ENCODE data around the gene FAM149A. TPM values are rescaled to one million over a fixed set of nuclear protein-coding genes. Genes with fewer than 3 reads are reported as not detected.

The FAM149A gene
- total and polyA plus RNA-seq, 2 experiments from 2014 or later: 10.8 to 13.3 TPM

GRCh38 chr4:186193851-186194250 is 89.3 kb downstream of the FAM149A start (continued):
- TF ChIP-seq POLR2AphosphoS5 (IDR thresholded peaks at IDR 0.05; ENCODE audit: low read depth) (no peak), CTCF (conservative IDR thresholded peaks at IDR 0.05; ENCODE audit: low read depth in 2 of 2) (no peak), ZNF331 (CRISPR knock-in tag; IDR thresholded peaks at IDR 0.05; ENCODE audit: low read depth) (no peak)

GRCh38 chr4:186196063-186196462 is 91.6 kb downstream of the FAM149A start:
- Histone ChIP-seq H3K4me1 (ENCODE audit: insufficient read depth) (peaks cover 6% of the 10 kb centered on the region; the same call in 1 of the 2 replicates), H3K4me2 (no peak overlapping the region), H3K9me2 (ENCODE audit: insufficient read depth) (no peaks in the 10 kb centered on the region), H4K20me1 (replicated peaks; ENCODE audit: insufficient read depth) (no peaks in the 10 kb centered on the region), H3F3A (replicated peaks; ENCODE audit: low read depth) (0 out of 2 replicates have a peak, but pooled peaks cover 4% of the 10 kb centered on the region), H3K36me3 (ENCODE audit: insufficient read depth) (no peaks in the 10 kb centered on the region), H3K79me2 (replicated peaks; ENCODE audit: insufficient read depth) (no peaks in the 10 kb centered on the region; the same call in 1 of the 2 replicates), H2AFZ (no peak overlapping the region), H3K4me3 (no peak overlapping the region), H3K27me3 (ENCODE audit: insufficient read depth) (no peaks in the 10 kb centered on the region), H3K27ac (ENCODE audit: low read depth) (no peak overlapping the region)
- DNase-seq (ENCODE audit: low spot score): no peak
- Mint-ChIP-seq H3K27ac (no peak overlapping the region), H3K4me1 (peaks cover 19% of the 10 kb centered on the region), H3K9me3 (no peaks in the 10 kb centered on the region), H3K4me3 (no peak overlapping the region), H3K27me3 (ENCODE audit: insufficient read depth, low read depth, poor library complexity) (peaks cover 6% of the 10 kb centered on the region), H3K36me3 (ENCODE audit: low read depth) (peaks cover 10% of the 10 kb centered on the region; the same call in 2 of the 3 replicates)
- TF ChIP-seq STAT1 (IDR thresholded peaks at IDR 0.05; ENCODE audit: unreplicated experiment) (no peak), REST (IDR thresholded peaks at IDR 0.05; ENCODE audit: unreplicated experiment) (no peak), EZH2 (IDR thresholded peaks at IDR 0.05; ENCODE audit: low read depth, unreplicated experiment) (no peak), ZNF462 (CRISPR knock-in tag; IDR thresholded peaks at IDR 0.05) (no peak)
- ATAC-seq: no peak
